Gastroesophageal sphincter (tissue), 4 donors: ENCODE measurements around the gene UNKL. TPM values are rescaled to one million over a fixed set of nuclear protein-coding genes. Genes with fewer than 3 reads are reported as not detected.

Source experiments
- ATAC-seq: fragments of 150-250 bp; one replicate; pipeline ENCODE4 v1.9.1; 2016; ENCODE audit warnings: mild to moderate bottlenecking, moderate library complexity
- H3K27ac ChIP-seq, 4 donors: fragments of 200-600 bp; sonication (generic) in 3 of 4; 1 replicate in 3 of 4; 2 replicates in 1 of 4; pipeline ENCODE4 v1.5.1; 2016 to 2019
- H3K27me3 ChIP-seq: fragments of 200-600 bp; sonication (generic); one replicate; pipeline ENCODE4 v1.5.1; 2019
- H3K36me3 ChIP-seq, 2 donors: fragments of 200-600 bp; sonication (generic); one replicate each; pipeline ENCODE4 v1.5.1; 2019; ENCODE audit warnings: control low read depth in 1 of 2
- H3K4me1 ChIP-seq, 3 donors: fragments of 200-600 bp; sonication (generic); 1 replicate in 2 of 3; 2 replicates in 1 of 3; pipeline ENCODE4 v1.5.1; 2016 to 2019; ENCODE audit warnings: control low read depth in 2 of 3
- H3K4me3 ChIP-seq, 2 donors: fragments of 200-600 bp; sonication (generic); one replicate each; pipeline ENCODE4 v1.5.1; 2019; ENCODE audit warnings: mild to moderate bottlenecking in 1 of 2, moderate library complexity in 1 of 2
- H3K9me3 ChIP-seq, 3 donors: fragments of 200-600 bp; sonication (generic); one replicate each; pipeline ENCODE4 v1.5.1; 2017 to 2019; ENCODE audit warnings: control low read depth in 2 of 3
- CTCF ChIP-seq, 4 experiments: fragments of 200-600 bp in 2 of 4; fragments of 450-650 bp in 2 of 4; sonication (generic) in 1 of 4; IDR thresholded peaks; one replicate each; pipeline ENCODE4 v1.5.1; 2017 to 2019; ENCODE audit warnings: antibody characterized with exemption in 4 of 4, mild to moderate bottlenecking in 2 of 4, moderate library complexity in 2 of 4
- EP300 ChIP-seq: sonication (generic); formaldehyde crosslinking; IDR thresholded peaks from one replicate; pipeline ENCODE4 v1.6.1; 2017; ENCODE audit warnings: antibody characterized with exemption, mild to moderate bottlenecking
- POLR2A ChIP-seq, 2 donors: fragments of 450-650 bp; IDR thresholded peaks; one replicate each; pipeline ENCODE4 v1.6.1; 2017; ENCODE audit warnings: antibody characterized with exemption in 2 of 2, mild to moderate bottlenecking in 2 of 2, moderate library complexity in 1 of 2
- POLR2AphosphoS5 ChIP-seq: sonication (generic); formaldehyde crosslinking; IDR thresholded peaks from one replicate; pipeline ENCODE4 v1.6.1; 2017; ENCODE audit warnings: antibody characterized with exemption
- WGBS, 2 donors: methylation state at CpG; one replicate each; pipeline ENCODE4 v1.1.5; 2018; ENCODE audit warnings: low coverage in 1 of 2; 5-methylcytosine and 5-hydroxymethylcytosine counted together
- total RNA-seq, 4 donors: library from RNA; depleted of rRNA; stranded (reverse); fragments of >200 nt; gene quantifications; one replicate each; pipeline ENCODE4 v1.1.0, GENCODE V29; 2016

Gene UNKL
- total RNA-seq, 4 donors from 2014 or later: 12.3 to 29.4 (median 16.4) TPM

GRCh38 chr16:1387331-1387730 is 27.2 kb downstream of the UNKL start:
- Histone ChIP-seq H3K4me3 (no peak overlapping the region), H3K27ac (no peak overlapping the region), H3K4me1 (no peaks in the 10 kb centered on the region), H3K27me3 (no peaks in the 10 kb centered on the region), H3K36me3 (peaks cover 0 to 100% of the 10 kb centered on the region in 2 donors), H3K9me3 (no peaks in the 10 kb centered on the region)
- TF ChIP-seq CTCF (IDR thresholded peaks at IDR 0.05) (no peak), POLR2AphosphoS5 (no peak), POLR2A (IDR thresholded peaks at IDR 0.05) (no peak), EP300 (no peak)
- WGBS, 2 donors: no CpG with 5 or more reads among the region's 16 CpGs
- ATAC-seq: peak; percentile 19

- TF ChIP-seq POLR2A (IDR thresholded peaks at IDR 0.05) (no peak), POLR2AphosphoS5 (no peak), CTCF (IDR thresholded peaks at IDR 0.05) (no peak), EP300 (no peak)
- Histone ChIP-seq H3K4me1 (peaks cover 0 to under 1% (median 0%) of the 10 kb centered on the region in 3 donors), H3K4me3 (no peak overlapping the region), H3K27ac (no peak overlapping the region), H3K36me3 (peaks cover 0 to 100% of the 10 kb centered on the region in 2 donors), H3K27me3 (no peaks in the 10 kb centered on the region), H3K9me3 (no peaks in the 10 kb centered on the region)
- WGBS, 2 donors: 97 to 100% methylated on average over 5 to 7 of the region's 39 CpGs
- ATAC-seq: no peak
Measured at GRCh38 chr16:1385232-1385631, 29.3 kb downstream of the UNKL start.

GRCh38 chr16:1383556-1383955 is 30.9 kb downstream of the UNKL start:
- H3K36me3 ChIP-seq: peaks cover 0 to 84% of the 10 kb centered on the region in 2 donors
- no peaks in the 10 kb centered on the region for H3K9me3 ChIP-seq
- no peak for TF ChIP-seq POLR2AphosphoS5
- TF ChIP-seq POLR2A (IDR thresholded peaks at IDR 0.05): no peak
- TF ChIP-seq EP300: no peak
- no peak for TF ChIP-seq CTCF (IDR thresholded peaks at IDR 0.05)
- H3K4me3 ChIP-seq: no peak overlapping the region
- no peaks in the 10 kb centered on the region for H3K27me3 ChIP-seq
- H3K4me1 ChIP-seq: peaks cover 0 to 17% (median 9%) of the 10 kb centered on the region in 3 donors
- H3K27ac ChIP-seq: no peak overlapping the region
- 89% methylated on average over 11 of the region's 18 CpGs; no CpG with 5 or more reads in 1 of the 2 donors for WGBS, 2 donors
- no peak for ATAC-seq

- 97 to 100% methylated on average over 2 to 7 of the region's 9 CpGs for WGBS, 2 donors
Measured at GRCh38 chr16:1381612-1382406, 32.7 kb downstream of the UNKL start.

More at GRCh38 chr16:1381612-1382406, 32.7 kb downstream of the UNKL start:
- H3K9me3 ChIP-seq: no peaks in the 10 kb centered on the region
- no peak overlapping the region for H3K4me3 ChIP-seq
- H3K36me3 ChIP-seq: peaks cover 0 to 75% of the 10 kb centered on the region in 2 donors
- H3K27me3 ChIP-seq: no peaks in the 10 kb centered on the region
- no peak for TF ChIP-seq POLR2A (IDR thresholded peaks at IDR 0.05)
- no peak for TF ChIP-seq EP300
- TF ChIP-seq POLR2AphosphoS5: no peak
- TF ChIP-seq CTCF (IDR thresholded peaks at IDR 0.05): no peak
- no peak for ATAC-seq
- peaks cover 0 to 29% (median 10%) of the 10 kb centered on the region in 3 donors for H3K4me1 ChIP-seq
- no peak overlapping the region for H3K27ac ChIP-seq
